Neural cell (in vitro differentiated cells): ENCODE results near the gene RASSF4. TPM values are rescaled to one million over a fixed set of nuclear protein-coding genes. Genes with fewer than 3 reads are reported as not detected.

ENCODE experiments used
- H2AFZ ChIP-seq: fragments of 200-600, 300-800 bp; sonication (generic), shearing (Covaris generic); 2 replicates; pipeline ENCODE4 v1.6.0; 2014; ENCODE audit warnings: low read depth, mild to moderate bottlenecking, antibody characterized with exemption, low read length, moderate library complexity
- H3F3A ChIP-seq: fragments of 200-600 bp; shearing (Covaris generic); 2 replicates; pipeline ENCODE4 v1.6.1; 2016; ENCODE audit warnings: mild to moderate bottlenecking, moderate library complexity, mixed read lengths, antibody characterized with exemption, low read length; ENCODE audit not compliant: insufficient read depth, poor library complexity, severe bottlenecking
- H3K27ac ChIP-seq: fragments of 200-600, 300-800 bp; sonication (generic), shearing (Covaris generic); 2 replicates; pipeline ENCODE4 v1.5.1; 2014; ENCODE audit warnings: mild to moderate bottlenecking, low read length, moderate library complexity
- H3K27me3 ChIP-seq: fragments of 300-800, 200-600 bp; sonication (generic), shearing (Covaris generic); 2 replicates; pipeline ENCODE4 v1.6.0; 2014; ENCODE audit warnings: mild to moderate bottlenecking, low read depth, low read length, moderate library complexity; ENCODE audit not compliant: insufficient read depth
- H3K36me3 ChIP-seq: fragments of 300-800, 200-600 bp; sonication (generic), shearing (Covaris generic); 2 replicates; pipeline ENCODE4 v1.5.1; 2014; ENCODE audit warnings: mild to moderate bottlenecking, antibody characterized with exemption, low read length, moderate library complexity; ENCODE audit not compliant: insufficient read depth
- H3K4me2 ChIP-seq: fragments of 300-800, 200-600 bp; sonication (generic), shearing (Covaris generic); 2 replicates; pipeline ENCODE4 v1.6.0; 2014; ENCODE audit warnings: mild to moderate bottlenecking, low read length
- H3K4me3 ChIP-seq: fragments of 300-800, 200-600 bp; sonication (generic), shearing (Covaris generic); 2 replicates; pipeline ENCODE4 v1.5.1; 2014; ENCODE audit warnings: mild to moderate bottlenecking, low read length, moderate library complexity
- H3K79me2 ChIP-seq: fragments of 200-600 bp; shearing (Covaris generic); replicated peaks from 2 replicates; pipeline ENCODE4 v1.6.0; 2014; ENCODE audit warnings: mild to moderate bottlenecking, low read length, moderate library complexity; ENCODE audit not compliant: insufficient read depth
- H3K9ac ChIP-seq: fragments of 300-800, 200-600 bp; sonication (generic), shearing (Covaris generic); 2 replicates; pipeline ENCODE4 v1.6.1; 2016; ENCODE audit warnings: mild to moderate bottlenecking, low read length, mixed read lengths
- H3K9me2 ChIP-seq: fragments of 200-600 bp; shearing (Covaris generic); 2 replicates; pipeline ENCODE4 v1.6.1; 2016; ENCODE audit warnings: mild to moderate bottlenecking, low read length, mixed read lengths; ENCODE audit not compliant: insufficient read depth
- H3K9me3 ChIP-seq: fragments of 200-600, 300-800 bp; sonication (generic), shearing (Covaris generic); 2 replicates; pipeline ENCODE4 v1.6.1; 2016; ENCODE audit warnings: mild to moderate bottlenecking, mixed run types, low read length, moderate library complexity, mixed read lengths
- H4K20me1 ChIP-seq: fragments of 200-600 bp; shearing (Covaris generic); 2 replicates; pipeline ENCODE4 v1.6.1; 2016; ENCODE audit warnings: mild to moderate bottlenecking, mixed run types; ENCODE audit not compliant: insufficient read depth
- CTCF ChIP-seq: fragments of 450-650 bp; IDR thresholded peaks from 2 replicates; pipeline ENCODE4 v1.5.1; 2014; ENCODE audit warnings: antibody characterized with exemption, mild to moderate bottlenecking, moderate library complexity; ENCODE audit not compliant: poor library complexity, severe bottlenecking
- EP300 ChIP-seq: fragments of 450-650 bp; conservative IDR thresholded peaks from 2 replicates; pipeline ENCODE4 v1.6.1; 2014; ENCODE audit warnings: antibody characterized with exemption, mild to moderate bottlenecking, moderate library complexity; ENCODE audit not compliant: poor library complexity, severe bottlenecking
- EZH2 ChIP-seq: fragments of 200-600, 300-800 bp; shearing (Covaris generic), sonication (generic); IDR thresholded peaks from 2 replicates; pipeline ENCODE4 v1.6.1; 2014; ENCODE audit warnings: antibody characterized with exemption, low read length, borderline replicate concordance, mild to moderate bottlenecking; ENCODE audit not compliant: insufficient read depth, poor library complexity, severe bottlenecking
- MXI1 ChIP-seq: fragments of 450-650 bp; conservative IDR thresholded peaks from 2 replicates; pipeline ENCODE4 v1.6.1; 2014; ENCODE audit warnings: antibody characterized with exemption, mild to moderate bottlenecking; ENCODE audit not compliant: poor library complexity, severe bottlenecking
- POLR2AphosphoS5 ChIP-seq: IDR thresholded peaks from 2 replicates; pipeline ENCODE4 v1.6.1; 2012
- RAD21 ChIP-seq: fragments of 450-650 bp; conservative IDR thresholded peaks from 2 replicates; pipeline ENCODE4 v1.6.1; 2014; ENCODE audit warnings: antibody characterized with exemption, mild to moderate bottlenecking, moderate library complexity
- SMC3 ChIP-seq: fragments of 450-650 bp; conservative IDR thresholded peaks from 2 replicates; pipeline ENCODE4 v1.6.1; 2014; ENCODE audit warnings: antibody characterized with exemption, mild to moderate bottlenecking, moderate library complexity; ENCODE audit not compliant: poor library complexity
- TAF1 ChIP-seq: IDR thresholded peaks from 2 replicates; pipeline ENCODE4 v1.6.1; 2012; ENCODE audit warnings: low read depth
- polyA plus RNA-seq: library from polyadenylated mRNA; depleted of rRNA; stranded (reverse); fragments of >200 nt; gene quantifications from 2 replicates; pipeline ENCODE4 v1.2.3, GENCODE V29; 2014
- TF ChIP-seq, protein P1 (sequence below): IDR thresholded peaks from 2 replicates; pipeline ENCODE4 v1.6.1; 2012; ENCODE audit warnings: borderline replicate concordance

The RASSF4 gene
- polyA plus RNA-seq, 1 donor from 2014 or later, result 10.2 TPM

GRCh38 chr10:44993922-44994751 lies 34.5 kb downstream of the RASSF4 start:
- H3K4me3 ChIP-seq, result no peak overlapping the region
- H3K79me2 ChIP-seq, result no peaks in the 10 kb centered on the region
- TF ChIP-seq MXI1, result no peak
- no peak for TF ChIP-seq RAD21
- peak; percentile 10 for TF ChIP-seq CTCF
- TF ChIP-seq POLR2AphosphoS5, result no peak
- TF ChIP-seq EP300, result no peak
- no peak for TF ChIP-seq TAF1
- H3K27me3 ChIP-seq, result no peaks in the 10 kb centered on the region
- H3K9me2 ChIP-seq, result no peaks in the 10 kb centered on the region
- no peaks in the 10 kb centered on the region for H3K9me3 ChIP-seq
- no peaks in the 10 kb centered on the region for H3F3A ChIP-seq
- no peak overlapping the region for H3K9ac ChIP-seq
- H4K20me1 ChIP-seq, result no peaks in the 10 kb centered on the region
- no peaks in the 10 kb centered on the region for H3K36me3 ChIP-seq
- no peak overlapping the region for H3K27ac ChIP-seq
- no peak overlapping the region for H2AFZ ChIP-seq
- no peak overlapping the region for H3K4me2 ChIP-seq

DNA sequence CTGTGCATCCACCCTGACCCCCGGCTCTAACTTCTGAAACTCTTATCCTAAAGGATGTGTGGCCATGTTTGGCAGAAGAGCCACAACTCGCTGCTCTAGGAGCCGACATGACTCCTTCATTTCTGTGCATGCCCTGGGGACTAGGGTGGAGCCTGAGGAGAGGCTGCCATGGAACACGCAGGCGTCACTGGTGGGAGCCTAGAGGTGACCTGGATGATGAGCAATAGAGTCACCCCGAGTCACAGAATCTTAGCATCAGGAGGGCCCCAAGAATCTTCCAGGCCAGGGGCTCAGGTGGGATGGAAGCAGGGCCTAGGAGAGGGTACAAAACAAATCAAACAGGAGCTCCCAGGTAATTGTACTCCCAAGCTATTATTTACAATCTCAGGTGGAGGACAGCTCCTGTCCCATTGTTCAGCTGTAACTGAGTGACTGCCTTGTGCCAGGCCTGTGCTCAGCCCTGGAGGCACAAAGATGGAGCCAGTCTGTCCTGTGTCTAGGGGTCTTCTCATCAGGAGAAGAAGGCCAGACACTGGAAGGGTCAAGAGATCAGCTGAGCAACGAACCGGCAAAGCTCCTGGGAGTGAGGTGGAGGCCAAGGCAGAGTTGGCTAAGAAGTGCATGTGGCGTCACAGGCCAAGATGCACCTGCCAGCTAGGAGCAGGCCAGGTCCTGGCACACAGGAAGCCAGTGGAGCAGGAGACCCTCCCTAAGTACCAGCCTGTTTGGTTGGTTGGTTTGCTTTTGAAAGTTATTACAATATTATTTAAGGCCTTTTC lies 35.3 kb downstream of the RASSF4 start:
- Histone ChIP-seq H3K9me3 (no peaks in the 10 kb centered on the region), H3F3A (no peaks in the 10 kb centered on the region), H2AFZ (no peak overlapping the region), H4K20me1 (no peaks in the 10 kb centered on the region), H3K27me3 (no peaks in the 10 kb centered on the region), H3K79me2 (no peaks in the 10 kb centered on the region), H3K4me2 (no peak overlapping the region), H3K36me3 (no peaks in the 10 kb centered on the region), H3K9ac (no peak overlapping the region), H3K27ac (no peak overlapping the region), H3K9me2 (no peaks in the 10 kb centered on the region), H3K4me3 (no peak overlapping the region)
- TF ChIP-seq, protein P1, sequence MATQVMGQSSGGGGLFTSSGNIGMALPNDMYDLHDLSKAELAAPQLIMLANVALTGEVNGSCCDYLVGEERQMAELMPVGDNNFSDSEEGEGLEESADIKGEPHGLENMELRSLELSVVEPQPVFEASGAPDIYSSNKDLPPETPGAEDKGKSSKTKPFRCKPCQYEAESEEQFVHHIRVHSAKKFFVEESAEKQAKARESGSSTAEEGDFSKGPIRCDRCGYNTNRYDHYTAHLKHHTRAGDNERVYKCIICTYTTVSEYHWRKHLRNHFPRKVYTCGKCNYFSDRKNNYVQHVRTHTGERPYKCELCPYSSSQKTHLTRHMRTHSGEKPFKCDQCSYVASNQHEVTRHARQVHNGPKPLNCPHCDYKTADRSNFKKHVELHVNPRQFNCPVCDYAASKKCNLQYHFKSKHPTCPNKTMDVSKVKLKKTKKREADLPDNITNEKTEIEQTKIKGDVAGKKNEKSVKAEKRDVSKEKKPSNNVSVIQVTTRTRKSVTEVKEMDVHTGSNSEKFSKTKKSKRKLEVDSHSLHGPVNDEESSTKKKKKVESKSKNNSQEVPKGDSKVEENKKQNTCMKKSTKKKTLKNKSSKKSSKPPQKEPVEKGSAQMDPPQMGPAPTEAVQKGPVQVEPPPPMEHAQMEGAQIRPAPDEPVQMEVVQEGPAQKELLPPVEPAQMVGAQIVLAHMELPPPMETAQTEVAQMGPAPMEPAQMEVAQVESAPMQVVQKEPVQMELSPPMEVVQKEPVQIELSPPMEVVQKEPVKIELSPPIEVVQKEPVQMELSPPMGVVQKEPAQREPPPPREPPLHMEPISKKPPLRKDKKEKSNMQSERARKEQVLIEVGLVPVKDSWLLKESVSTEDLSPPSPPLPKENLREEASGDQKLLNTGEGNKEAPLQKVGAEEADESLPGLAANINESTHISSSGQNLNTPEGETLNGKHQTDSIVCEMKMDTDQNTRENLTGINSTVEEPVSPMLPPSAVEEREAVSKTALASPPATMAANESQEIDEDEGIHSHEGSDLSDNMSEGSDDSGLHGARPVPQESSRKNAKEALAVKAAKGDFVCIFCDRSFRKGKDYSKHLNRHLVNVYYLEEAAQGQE, result no peak
- TF ChIP-seq EZH2, result no peak
- TF ChIP-seq TAF1, result no peak
- no peak for TF ChIP-seq POLR2AphosphoS5
- TF ChIP-seq EP300, result no peak
- TF ChIP-seq MXI1, result no peak
- TF ChIP-seq SMC3, result no peak
- no peak for TF ChIP-seq RAD21
- no peak for TF ChIP-seq CTCF
